Measurements from ENCODE around the gene PCSK9. TPM values are rescaled to one million over a fixed set of nuclear protein-coding genes. Genes with fewer than 3 reads are reported as not detected.

Gene PCSK9
- total RNA-seq, 4 donors from 2014 or later: 0.25 to 1.2 (median 0.69) TPM

- no peak for DNase-seq (ENCODE audit: low spot score in 2 of 2)
- WGBS, 2 donors: 83 to 88% methylated on average over 17 of the region's 17 CpGs
- H3K4me3 ChIP-seq (ENCODE audit: low read depth, poor library complexity, severe bottlenecking): no peak overlapping the region
- intact Hi-C loops (cut with DNase I; ENCODE audit: low total_unique reads): no loop called here
- TF ChIP-seq CTCF (IDR thresholded peaks at IDR 0.05) (no peak), POLR2A (IDR thresholded peaks at IDR 0.05) (no peak)
These were observed 27.9 kb downstream of the PCSK9 start for GRCh38 chr1:55067022-55067778.

GRCh38 chr1:55067914-55068313, 28.6 kb downstream of the PCSK9 start:
- H3K4me3 ChIP-seq (ENCODE audit: low read depth, poor library complexity, severe bottlenecking): no peak overlapping the region
- 67 to 73% methylated on average over 1 of the region's 1 CpG for WGBS, 2 donors
- DNase-seq (ENCODE audit: low spot score in 2 of 2): no peak
- intact Hi-C loops (cut with DNase I; ENCODE audit: low total_unique reads): no loop called here
- no peak for TF ChIP-seq POLR2A (IDR thresholded peaks at IDR 0.05)
- TF ChIP-seq CTCF (IDR thresholded peaks at IDR 0.05): no peak

GRCh38 chr1:55068638-55069037, 29.3 kb downstream of the PCSK9 start:
- TF ChIP-seq POLR2A (IDR thresholded peaks at IDR 0.05): no peak
- TF ChIP-seq CTCF (IDR thresholded peaks at IDR 0.05): no peak
- intact Hi-C loops (cut with DNase I; ENCODE audit: low total_unique reads): no loop called here
- 94 to 95% methylated on average over 9 of the region's 9 CpGs for WGBS, 2 donors
- no peak overlapping the region for H3K4me3 ChIP-seq (ENCODE audit: low read depth, poor library complexity, severe bottlenecking)
- DNase-seq (ENCODE audit: low spot score in 2 of 2): no peak

- WGBS, 2 donors: 88 to 89% methylated on average over 7 of the region's 7 CpGs
- DNase-seq (ENCODE audit: low spot score in 2 of 2): no peak
- H3K4me3 ChIP-seq (ENCODE audit: low read depth, poor library complexity, severe bottlenecking): no peak overlapping the region
- intact Hi-C loops (cut with DNase I; ENCODE audit: low total_unique reads): no loop called here
- TF ChIP-seq POLR2A (IDR thresholded peaks at IDR 0.05) (no peak), CTCF (IDR thresholded peaks at IDR 0.05) (no peak)
These were observed 29.9 kb downstream of the PCSK9 start for GRCh38 chr1:55069280-55069679.

- WGBS, 2 donors: 75 to 84% methylated on average over 17 of the region's 17 CpGs
- TF ChIP-seq POLR2A (IDR thresholded peaks at IDR 0.05) (no peak), CTCF (IDR thresholded peaks at IDR 0.05) (no peak)
- DNase-seq (ENCODE audit: low spot score in 2 of 2): no peak
- intact Hi-C loops (cut with DNase I; ENCODE audit: low total_unique reads): no loop called here
- no peak overlapping the region for H3K4me3 ChIP-seq (ENCODE audit: low read depth, poor library complexity, severe bottlenecking)
These were observed 31.2 kb downstream of the PCSK9 start for GRCh38 chr1:55070293-55071164.
